ENCODE measurements around the gene EMILIN2. TPM values are rescaled to one million over a fixed set of nuclear protein-coding genes. Genes with fewer than 3 reads are reported as not detected.
"Not testable (repeated sequence)": the region's sequence is repeated elsewhere in the genome, so short reads cannot be mapped to it uniquely, and the experiment has no call there.

EMILIN2 gene
- polyA plus RNA-seq (ENCODE audit: insufficient read length in 4 of 4): 10 to 100 TPM; 13.0 to 19.4 (median 14.3) TPM

- DNase-seq (ENCODE audit: low read depth in 4 of 4, low spot score in 3 of 4): no peak
Observed at GRCh38 chr18:2846636-2847316, at the start of gene EMILIN2. EMILIN2 (plus strand) TSS chr18:2847006; CDS start chr18:2847189, 183 bp downstream.

GRCh38 chr18:2797951-2798350 lies 48.9 kb upstream of the EMILIN2 start:
- no peak for DNase-seq (ENCODE audit: low read depth in 4 of 4, low spot score in 3 of 4)

GRCh38 chr18:2799369-2799768 lies 47.4 kb upstream of the EMILIN2 start:
- DNase-seq (ENCODE audit: low read depth in 4 of 4, low spot score in 3 of 4): no peak

- no peak for DNase-seq (ENCODE audit: low read depth in 4 of 4, low spot score in 3 of 4)
Observed at GRCh38 chr18:2805970-2806943, 40.5 kb upstream of the EMILIN2 start.

- DNase-seq (ENCODE audit: low read depth in 4 of 4, low spot score in 3 of 4): not testable (repeated sequence)
Observed at GRCh38 chr18:2808640-2809039, 38.2 kb upstream of the EMILIN2 start.

- DNase-seq (ENCODE audit: low read depth in 4 of 4, low spot score in 3 of 4): not testable (repeated sequence)
Observed at GRCh38 chr18:2809666-2810183, 37.1 kb upstream of the EMILIN2 start.

GRCh38 chr18:2811416-2811815 lies 35.4 kb upstream of the EMILIN2 start:
- DNase-seq (ENCODE audit: low read depth in 4 of 4, low spot score in 3 of 4): no peak

GRCh38 chr18:2814928-2815327 lies 31.9 kb upstream of the EMILIN2 start:
- DNase-seq (ENCODE audit: low read depth in 4 of 4, low spot score in 3 of 4): no peak

GRCh38 chr18:2818281-2818680 lies 28.5 kb upstream of the EMILIN2 start:
- no peak for DNase-seq (ENCODE audit: low read depth in 4 of 4, low spot score in 3 of 4)

- no peak for DNase-seq (ENCODE audit: low read depth in 4 of 4, low spot score in 3 of 4)
Observed at GRCh38 chr18:2821695-2822094, 25.1 kb upstream of the EMILIN2 start.

GRCh38 chr18:2822213-2822921 lies 24.4 kb upstream of the EMILIN2 start:
- DNase-seq (ENCODE audit: low read depth in 4 of 4, low spot score in 3 of 4): no peak

GRCh38 chr18:2823202-2823601 lies 23.6 kb upstream of the EMILIN2 start:
- no peak for DNase-seq (ENCODE audit: low read depth in 4 of 4, low spot score in 3 of 4)

GRCh38 chr18:2823966-2824365 lies 22.8 kb upstream of the EMILIN2 start:
- DNase-seq (ENCODE audit: low read depth in 4 of 4, low spot score in 3 of 4): no peak

- DNase-seq (ENCODE audit: low read depth in 4 of 4, low spot score in 3 of 4): no peak
Observed at GRCh38 chr18:2824865-2825264, 21.9 kb upstream of the EMILIN2 start.

GRCh38 chr18:2825613-2826175 lies 21.1 kb upstream of the EMILIN2 start:
- no peak for DNase-seq (ENCODE audit: low read depth in 4 of 4, low spot score in 3 of 4)

GRCh38 chr18:2826581-2826980 lies 20.2 kb upstream of the EMILIN2 start:
- no peak for DNase-seq (ENCODE audit: low read depth in 4 of 4, low spot score in 3 of 4)

GRCh38 chr18:2827061-2827460 lies 19.7 kb upstream of the EMILIN2 start:
- DNase-seq (ENCODE audit: low read depth in 4 of 4, low spot score in 3 of 4): no peak

GRCh38 chr18:2836118-2836517 lies 10.7 kb upstream of the EMILIN2 start:
- not testable (repeated sequence) for DNase-seq (ENCODE audit: low read depth in 4 of 4, low spot score in 3 of 4)

GRCh38 chr18:2837290-2837689 lies 9.5 kb upstream of the EMILIN2 start:
- not testable (repeated sequence) for DNase-seq (ENCODE audit: low read depth in 4 of 4, low spot score in 3 of 4)

- DNase-seq (ENCODE audit: low read depth in 4 of 4, low spot score in 3 of 4): no peak
Observed at GRCh38 chr18:2839202-2839601, 7.6 kb upstream of the EMILIN2 start.

All from right renal pelvis (tissue), 4 donors.